Measurements from ENCODE around the gene AGTRAP.
A peak's percentile ranks its signal among the peaks of the same experiment; 100 is the strongest.

AGTRAP gene

DNA sequence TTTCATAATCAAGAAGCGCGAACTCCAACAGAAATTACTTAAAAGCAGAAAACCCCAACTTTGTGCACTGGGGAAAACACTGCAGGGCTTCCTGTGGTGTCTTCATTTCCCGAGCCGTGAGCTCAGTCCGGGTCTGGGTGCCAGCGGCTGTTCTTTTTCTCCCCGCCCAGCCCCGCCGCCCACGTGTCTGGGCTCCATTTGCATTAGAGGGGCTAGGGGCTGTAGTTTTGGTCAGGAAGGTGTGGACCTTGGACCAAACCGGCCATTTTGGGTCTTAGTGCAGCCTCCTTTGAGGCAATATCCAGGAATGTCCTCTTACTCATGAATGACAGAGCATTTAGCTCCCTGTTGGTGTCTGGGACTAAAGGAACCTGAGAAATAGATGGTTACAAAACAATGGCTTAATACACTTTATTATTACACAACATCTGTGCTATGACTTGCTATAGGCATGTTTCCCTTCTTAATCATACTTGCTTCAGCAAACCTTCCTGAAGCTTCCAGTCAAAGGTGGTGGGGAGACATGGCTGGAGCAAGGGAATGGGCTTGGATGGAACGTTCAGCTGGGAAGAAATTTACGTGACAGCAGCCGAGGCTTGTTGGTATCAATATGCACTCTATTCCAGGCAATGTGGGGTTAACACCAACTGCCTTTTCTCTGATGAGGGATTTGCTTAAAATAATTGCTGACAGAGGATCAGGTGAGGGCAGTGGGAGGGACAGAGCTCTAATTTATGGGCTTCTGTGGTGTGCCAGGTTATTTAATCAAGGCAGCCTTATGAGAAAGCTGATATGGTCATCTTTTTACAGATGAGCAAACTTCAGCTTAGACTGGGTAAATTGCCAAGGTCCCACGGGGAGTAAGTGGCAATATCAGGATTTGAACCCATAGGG lies 1.1 kb downstream of the AGTRAP start:
- peak overlapping the region; percentile 90 for H3K4me3 ChIP-seq
- H3K9me3 ChIP-seq (ENCODE audit: low read depth, low read length), result no peaks in the 10 kb centered on the region
- no peak; the same call in 1 of the 2 replicates for TF ChIP-seq POLR2AphosphoS5 (IDR thresholded peaks at IDR 0.05; ENCODE audit: borderline replicate concordance, low read depth, low read length)
- TF ChIP-seq EZH2 (IDR thresholded peaks at IDR 0.05), result no peak
- no peak for TF ChIP-seq FOXP2 (optimal IDR thresholded peaks at IDR 0.05; ENCODE audit: control extremely low read depth, extremely low read length, insufficient read depth)
- H3K27ac ChIP-seq, result no peak overlapping the region
- H3K9ac ChIP-seq (ENCODE audit: insufficient read length), result peak overlapping the region; percentile 66
- H3K36me3 ChIP-seq (ENCODE audit: insufficient read depth, low read length), result no peaks in the 10 kb centered on the region
- no peak for DNase-seq (ENCODE audit: low read depth, low spot score)

- Histone ChIP-seq H3K9me3 (ENCODE audit: low read depth, low read length) (no peaks in the 10 kb centered on the region), H3K36me3 (ENCODE audit: insufficient read depth, low read length) (no peaks in the 10 kb centered on the region), H3K4me3 (no peak overlapping the region), H3K27ac (no peak overlapping the region), H3K9ac (ENCODE audit: insufficient read length) (no peak overlapping the region)
- no peak for DNase-seq (ENCODE audit: low read depth, low spot score)
- no peak for TF ChIP-seq FOXP2 (optimal IDR thresholded peaks at IDR 0.05; ENCODE audit: control extremely low read depth, extremely low read length, insufficient read depth)
- no peak for TF ChIP-seq EZH2 (IDR thresholded peaks at IDR 0.05)
- no peak for TF ChIP-seq POLR2AphosphoS5 (IDR thresholded peaks at IDR 0.05; ENCODE audit: borderline replicate concordance, low read depth, low read length)
Measured at GRCh38 chr1:11738096-11738495, 2.2 kb downstream of the AGTRAP start.

GRCh38 chr1:11738783-11739182 lies 2.8 kb downstream of the AGTRAP start:
- Histone ChIP-seq H3K27ac (no peak overlapping the region), H3K9ac (ENCODE audit: insufficient read length) (no peak overlapping the region), H3K9me3 (ENCODE audit: low read depth, low read length) (no peaks in the 10 kb centered on the region), H3K4me3 (no peak overlapping the region), H3K36me3 (ENCODE audit: insufficient read depth, low read length) (no peaks in the 10 kb centered on the region)
- TF ChIP-seq FOXP2 (optimal IDR thresholded peaks at IDR 0.05; ENCODE audit: control extremely low read depth, extremely low read length, insufficient read depth) (no peak), POLR2AphosphoS5 (IDR thresholded peaks at IDR 0.05; ENCODE audit: borderline replicate concordance, low read depth, low read length) (no peak), EZH2 (IDR thresholded peaks at IDR 0.05) (no peak)
- DNase-seq (ENCODE audit: low read depth, low spot score), result no peak

DNA sequence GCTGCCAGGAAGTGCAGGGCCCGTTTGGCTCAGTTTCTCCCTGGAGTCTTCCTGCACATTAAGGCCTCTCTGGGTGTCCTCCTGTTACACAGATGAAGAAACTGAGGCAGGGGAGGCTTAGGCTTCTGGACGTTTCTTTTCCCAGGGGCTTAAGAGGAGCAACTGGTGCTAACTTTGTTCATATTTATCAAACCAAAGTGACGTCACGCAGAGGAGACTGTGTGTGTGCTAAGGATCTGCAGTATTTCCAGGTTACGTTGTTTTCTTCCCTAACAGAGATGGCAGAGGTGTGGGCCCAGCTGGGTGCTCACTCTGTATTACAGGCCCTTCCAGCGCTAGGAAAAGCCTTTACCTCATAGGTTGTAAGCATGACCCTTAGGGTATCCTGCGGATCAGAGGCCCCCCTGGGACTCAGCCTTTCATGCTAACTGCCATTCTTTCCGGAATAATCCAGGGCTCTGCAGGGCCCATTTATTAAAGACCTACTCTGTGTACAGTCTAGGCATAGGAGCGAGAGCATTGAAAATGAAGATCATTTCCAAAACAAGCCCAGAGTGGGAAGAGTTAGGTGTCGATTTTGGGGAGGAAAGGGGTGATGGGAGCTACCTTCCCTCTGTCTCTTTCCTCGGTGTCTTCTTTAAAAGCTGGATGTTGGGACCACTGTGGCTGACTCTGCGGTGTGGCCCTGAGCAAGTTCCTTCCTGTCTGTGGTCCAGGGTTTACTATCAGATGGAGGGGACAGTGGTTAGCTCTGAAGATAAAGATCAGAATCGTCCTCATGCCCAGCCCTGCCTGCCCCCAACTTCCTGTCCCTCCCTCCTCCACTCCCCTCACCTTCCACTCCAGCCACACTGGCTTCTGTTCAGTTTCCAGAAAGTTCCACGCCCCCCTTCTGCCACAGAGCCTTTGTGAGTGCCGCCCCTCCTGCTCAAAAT lies 4.6 kb downstream of the AGTRAP start:
- TF ChIP-seq POLR2AphosphoS5 (IDR thresholded peaks at IDR 0.05; ENCODE audit: borderline replicate concordance, low read depth, low read length) (no peak), FOXP2 (optimal IDR thresholded peaks at IDR 0.05; ENCODE audit: control extremely low read depth, extremely low read length, insufficient read depth) (no peak), EZH2 (IDR thresholded peaks at IDR 0.05) (no peak)
- Histone ChIP-seq H3K9ac (ENCODE audit: insufficient read length) (no peak overlapping the region), H3K36me3 (ENCODE audit: insufficient read depth, low read length) (no peaks in the 10 kb centered on the region), H3K9me3 (ENCODE audit: low read depth, low read length) (no peaks in the 10 kb centered on the region), H3K4me3 (no peak overlapping the region), H3K27ac (no peak overlapping the region)
- no peak for DNase-seq (ENCODE audit: low read depth, low spot score)

DNA sequence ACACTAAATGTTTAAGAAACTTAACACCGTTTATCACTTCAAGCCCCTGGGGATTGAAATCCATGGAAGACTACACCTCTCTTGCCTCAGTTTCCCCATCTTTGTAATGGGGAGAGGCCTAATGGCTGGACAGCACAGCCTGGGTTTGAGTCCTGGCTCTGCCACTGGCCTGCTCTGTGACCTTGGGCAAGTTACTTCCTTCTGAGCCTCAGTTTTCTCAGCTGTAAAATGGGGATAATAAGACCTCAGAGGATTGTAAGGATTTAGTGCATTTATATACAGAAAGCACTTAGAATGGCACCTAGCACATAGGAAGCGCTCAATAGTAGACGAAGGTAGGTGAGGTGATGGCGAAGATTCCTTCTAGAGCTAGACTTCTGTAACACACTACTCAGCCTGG lies 5.5 kb downstream of the AGTRAP start:
- DNase-seq (ENCODE audit: low read depth, low spot score), result no peak
- TF ChIP-seq POLR2AphosphoS5 (IDR thresholded peaks at IDR 0.05; ENCODE audit: borderline replicate concordance, low read depth, low read length) (no peak), EZH2 (IDR thresholded peaks at IDR 0.05) (no peak), FOXP2 (optimal IDR thresholded peaks at IDR 0.05; ENCODE audit: control extremely low read depth, extremely low read length, insufficient read depth) (no peak)
- Histone ChIP-seq H3K27ac (no peak overlapping the region), H3K9me3 (ENCODE audit: low read depth, low read length) (no peaks in the 10 kb centered on the region), H3K9ac (ENCODE audit: insufficient read length) (no peak overlapping the region), H3K36me3 (ENCODE audit: insufficient read depth, low read length) (no peaks in the 10 kb centered on the region), H3K4me3 (no peak overlapping the region)

DNA sequence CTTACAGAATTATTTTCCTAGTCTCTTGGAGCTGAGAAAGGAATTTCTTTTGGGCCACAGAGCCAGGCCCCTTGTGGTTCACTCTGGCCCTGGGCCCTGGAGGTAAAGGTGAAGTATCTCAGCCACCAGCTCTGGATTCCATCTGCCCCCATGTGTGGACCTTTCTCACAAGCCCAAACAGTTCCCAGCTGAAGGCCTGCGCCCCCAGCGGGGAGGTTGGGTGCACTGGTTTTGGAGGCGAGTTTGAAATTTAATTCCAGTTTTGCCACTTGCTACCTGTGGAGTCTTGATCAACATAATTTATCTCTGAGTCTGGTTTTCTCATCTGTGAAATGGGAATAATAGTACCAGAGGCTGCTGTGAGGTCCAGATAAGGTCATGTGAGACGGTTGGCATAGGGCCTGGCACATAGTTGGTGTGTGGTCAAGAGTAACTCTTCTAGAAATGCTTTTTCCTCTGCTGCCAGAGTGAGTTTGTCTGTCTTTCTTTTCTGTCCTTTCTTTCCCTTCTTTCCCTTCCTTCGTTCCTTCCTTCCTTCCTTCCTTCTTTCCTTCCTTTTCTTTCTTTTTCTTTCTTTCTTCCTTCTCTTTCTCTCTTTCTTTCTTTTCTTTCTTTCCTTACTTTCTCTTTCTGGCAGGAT lies 6.1 kb downstream of the AGTRAP start:
- no peak overlapping the region for H3K27ac ChIP-seq
- TF ChIP-seq POLR2AphosphoS5 (IDR thresholded peaks at IDR 0.05; ENCODE audit: borderline replicate concordance, low read depth, low read length), result no peak
- TF ChIP-seq EZH2 (IDR thresholded peaks at IDR 0.05), result no peak
- TF ChIP-seq FOXP2 (optimal IDR thresholded peaks at IDR 0.05; ENCODE audit: control extremely low read depth, extremely low read length, insufficient read depth), result no peak
- no peak overlapping the region for H3K4me3 ChIP-seq
- DNase-seq (ENCODE audit: low read depth, low spot score), result no peak
- H3K9me3 ChIP-seq (ENCODE audit: low read depth, low read length), result no peaks in the 10 kb centered on the region
- H3K9ac ChIP-seq (ENCODE audit: insufficient read length), result no peak overlapping the region
- H3K36me3 ChIP-seq (ENCODE audit: insufficient read depth, low read length), result no peaks in the 10 kb centered on the region

GRCh38 chr1:11744287-11744686 lies 8.4 kb downstream of the AGTRAP start:
- no peak for TF ChIP-seq EZH2 (IDR thresholded peaks at IDR 0.05)
- TF ChIP-seq POLR2AphosphoS5 (IDR thresholded peaks at IDR 0.05; ENCODE audit: borderline replicate concordance, low read depth, low read length), result no peak
- no peak for TF ChIP-seq FOXP2 (optimal IDR thresholded peaks at IDR 0.05; ENCODE audit: control extremely low read depth, extremely low read length, insufficient read depth)
- no peaks in the 10 kb centered on the region for H3K9me3 ChIP-seq (ENCODE audit: low read depth, low read length)
- no peak overlapping the region for H3K4me3 ChIP-seq
- DNase-seq (ENCODE audit: low read depth, low spot score), result no peak
- H3K9ac ChIP-seq (ENCODE audit: insufficient read length), result no peak overlapping the region
- H3K36me3 ChIP-seq (ENCODE audit: insufficient read depth, low read length), result no peaks in the 10 kb centered on the region
- H3K27ac ChIP-seq, result no peak overlapping the region

GRCh38 chr1:11746092-11746491 lies 10.2 kb downstream of the AGTRAP start:
- DNase-seq (ENCODE audit: low read depth, low spot score), result no peak
- no peaks in the 10 kb centered on the region for H3K9me3 ChIP-seq (ENCODE audit: low read depth, low read length)
- no peaks in the 10 kb centered on the region for H3K36me3 ChIP-seq (ENCODE audit: insufficient read depth, low read length)
- no peak overlapping the region for H3K4me3 ChIP-seq
- no peak overlapping the region for H3K9ac ChIP-seq (ENCODE audit: insufficient read length)
- H3K27ac ChIP-seq, result no peak overlapping the region
- TF ChIP-seq EZH2 (IDR thresholded peaks at IDR 0.05) (no peak), FOXP2 (optimal IDR thresholded peaks at IDR 0.05; ENCODE audit: control extremely low read depth, extremely low read length, insufficient read depth) (no peak), POLR2AphosphoS5 (IDR thresholded peaks at IDR 0.05; ENCODE audit: borderline replicate concordance, low read depth, low read length) (no peak)
